Activated T-helper 2 cell treated with anti-CD3 and anti-CD28 coated beads, Interferon-gamma antibody, Interleukin-2, Interleukin-4, amounts not matched to agents 10 μg/mL and 5 μg/mL and 100 μg/mL, durations not matched to agents 14 hours and 24 hours and 36 hours (primary cell): ENCODE measurements around the gene WDR13. TPM values are rescaled to one million over a fixed set of nuclear protein-coding genes. Genes with fewer than 3 reads are reported as not detected.
"Not testable (repeated sequence)": the region's sequence is repeated elsewhere in the genome, so short reads cannot be mapped to it uniquely, and the experiment has no call there.

Source experiments
- DNase-seq: peaks from one replicate; pipeline ENCODE4 v3.0.0; 2021; ENCODE audit warnings: low spot score
- H3K27ac Mint-ChIP-seq: one replicate; pipeline ENCODE4 v1.8.0; 2021; ENCODE audit warnings: mixed read lengths
- H3K27me3 Mint-ChIP-seq: one replicate; pipeline ENCODE4 v1.8.0; 2021; ENCODE audit warnings: low read depth, mixed read lengths
- H3K36me3 Mint-ChIP-seq: one replicate; pipeline ENCODE4 v1.8.0; 2021; ENCODE audit warnings: low read depth, mixed read lengths
- H3K4me1 Mint-ChIP-seq: one replicate; pipeline ENCODE4 v1.8.0; 2021; ENCODE audit warnings: low read depth, mixed read lengths
- H3K4me3 Mint-ChIP-seq: one replicate; pipeline ENCODE4 v1.8.0; 2021; ENCODE audit warnings: low read depth, mild to moderate bottlenecking, moderate library complexity, mixed read lengths
- H3K9me3 Mint-ChIP-seq: one replicate; pipeline ENCODE4 v1.8.0; 2021; ENCODE audit warnings: mixed read lengths
- intact Hi-C: fragments of 100-400 bp; cut with micrococcal nuclease; formaldehyde crosslinking; loops from one replicate; pipeline ENCODE4 v1.15.1; 2023
- total RNA-seq: library from RNA; stranded (reverse); gene quantifications from 2 replicates; pipeline ENCODE4 v1.2.3, GENCODE V29; 2022

The WDR13 gene
- total RNA-seq, 1 donor from 2014 or later = 44.7 TPM

GRCh38 chrX:48645669-48646068 lies 48.4 kb downstream of the WDR13 start:
- H3K4me3 Mint-ChIP-seq = no peak overlapping the region
- H3K27ac Mint-ChIP-seq = no peak overlapping the region
- H3K9me3 Mint-ChIP-seq = no peaks in the 10 kb centered on the region
- H3K4me1 Mint-ChIP-seq = no peaks in the 10 kb centered on the region
- no peak for DNase-seq
- intact Hi-C loops = loop anchor here (10.0 kb wide), 1 partner anchor 269 kb away; the partner anchor contains the start of genes PIM2 and SLC35A2
- no peaks in the 10 kb centered on the region for H3K27me3 Mint-ChIP-seq
- no peaks in the 10 kb centered on the region for H3K36me3 Mint-ChIP-seq

- intact Hi-C loops = loop anchor here (10.0 kb wide), 1 partner anchor 266 kb away; the partner anchor contains the start of genes PIM2 and SLC35A2
- Mint-ChIP-seq H3K27me3 (no peaks in the 10 kb centered on the region), H3K36me3 (no peaks in the 10 kb centered on the region), H3K9me3 (no peaks in the 10 kb centered on the region), H3K27ac (no peak overlapping the region), H3K4me1 (no peaks in the 10 kb centered on the region), H3K4me3 (no peak overlapping the region)
- peak; percentile 10 for DNase-seq
These were observed 51.1 kb downstream of the WDR13 start for GRCh38 chrX:48648336-48648751.

- no peaks in the 10 kb centered on the region for H3K9me3 Mint-ChIP-seq
- intact Hi-C loops = loop anchor here (10.0 kb wide), 1 partner anchor 266 kb away; the partner anchor contains the start of genes PIM2 and SLC35A2
- no peaks in the 10 kb centered on the region for H3K36me3 Mint-ChIP-seq
- H3K4me1 Mint-ChIP-seq = no peaks in the 10 kb centered on the region
- no peak overlapping the region for H3K4me3 Mint-ChIP-seq
- H3K27ac Mint-ChIP-seq = no peak overlapping the region
- no peak for DNase-seq
- no peaks in the 10 kb centered on the region for H3K27me3 Mint-ChIP-seq
These were observed 51.8 kb downstream of the WDR13 start for GRCh38 chrX:48649102-48649501.

DNA sequence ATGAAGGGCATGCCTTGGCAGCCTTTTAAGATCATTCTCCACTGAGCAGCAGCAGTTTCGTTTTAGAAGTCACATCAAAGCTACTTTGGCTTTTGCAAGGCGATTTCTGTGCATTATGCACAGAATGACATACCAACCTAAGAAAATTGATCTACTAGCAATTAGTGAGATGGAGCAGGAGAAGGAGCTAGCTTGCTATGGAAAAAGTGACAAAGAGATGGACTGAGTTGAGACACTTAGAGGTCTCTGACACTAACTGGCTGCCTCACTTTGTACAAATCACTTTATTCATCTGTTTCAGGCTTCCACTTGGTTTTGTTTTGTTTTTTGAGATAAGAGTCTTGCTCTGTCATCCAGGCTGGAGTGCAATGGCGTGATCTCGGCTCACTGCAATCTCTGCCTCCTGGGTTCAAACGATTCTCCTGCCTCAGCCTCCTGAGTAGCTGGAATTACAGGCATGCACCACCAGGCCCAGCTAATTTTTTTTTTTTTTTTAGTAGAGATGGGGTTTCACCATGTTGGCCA lies 54.8 kb downstream of the WDR13 start:
- DNase-seq, H3K27ac Mint-ChIP-seq, H3K27me3 Mint-ChIP-seq, H3K4me3 Mint-ChIP-seq, H3K36me3 Mint-ChIP-seq, intact Hi-C loops, H3K9me3 Mint-ChIP-seq, H3K4me1 Mint-ChIP-seq: not testable (repeated sequence)

DNA sequence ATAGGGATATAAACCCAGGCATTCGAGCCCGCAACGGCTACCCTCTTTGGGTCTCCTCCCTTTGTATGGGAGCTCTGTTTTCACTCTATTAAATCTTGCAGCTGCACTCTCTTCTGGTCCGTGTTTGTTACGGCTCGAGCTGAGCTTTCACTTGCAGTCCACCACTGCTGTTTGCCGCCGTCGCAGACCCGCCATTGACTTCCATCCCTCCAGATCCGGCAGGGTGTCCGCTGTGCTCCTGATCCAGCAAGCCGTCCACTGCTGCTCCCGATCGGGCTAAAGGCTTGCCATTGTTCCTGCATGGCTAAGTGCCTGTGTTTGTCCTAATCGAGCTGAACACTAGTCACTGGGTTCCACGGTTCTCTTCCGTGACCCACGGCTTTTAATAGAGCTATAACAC lies 57.5 kb downstream of the WDR13 start:
- H3K4me3 Mint-ChIP-seq, intact Hi-C loops, H3K27ac Mint-ChIP-seq, DNase-seq, H3K36me3 Mint-ChIP-seq, H3K9me3 Mint-ChIP-seq, H3K4me1 Mint-ChIP-seq, H3K27me3 Mint-ChIP-seq: not testable (repeated sequence)

Other genes with a start within 250 kb of the WDR13 start
- gene SSX3, start 240.8 kb upstream of the WDR13 start, total RNA-seq = not detected in 2 replicates
- not detected in 2 replicates for gene SSX4, start 214.0 kb upstream of the WDR13 start, total RNA-seq
- not detected in 2 replicates for gene SSX4B, start 185.5 kb upstream of the WDR13 start, total RNA-seq
- gene SLC38A5, start 127.2 kb upstream of the WDR13 start, total RNA-seq = 146 and 147 TPM in 2 replicates
- gene FTSJ1, start 121.3 kb upstream of the WDR13 start, total RNA-seq = 84.6 and 89.8 TPM in 2 replicates
- 16.5 and 17.7 TPM in 2 replicates for gene PORCN, start 88.5 kb upstream of the WDR13 start, total RNA-seq
- gene EBP, start 75.7 kb upstream of the WDR13 start, total RNA-seq = 209 and 212 TPM in 2 replicates
- gene TBC1D25, start 57.8 kb upstream of the WDR13 start, total RNA-seq = 16.0 and 18.3 TPM in 2 replicates
- 345 and 346 TPM in 2 replicates for gene RBM3, start 23.0 kb upstream of the WDR13 start, total RNA-seq
- 117 and 120 TPM in 2 replicates for gene WAS, start 86.3 kb downstream of the WDR13 start, total RNA-seq
- gene SUV39H1, start 99.2 kb downstream of the WDR13 start, total RNA-seq = 28.8 and 29.6 TPM in 2 replicates
- gene GLOD5, start 164.3 kb downstream of the WDR13 start, total RNA-seq = not detected in 2 replicates
- not detected in 2 replicates for gene GATA1, start 189.1 kb downstream of the WDR13 start, total RNA-seq
- gene HDAC6, start 204.6 kb downstream of the WDR13 start, total RNA-seq = 73.9 and 77.7 TPM in 2 replicates
- not detected in 2 replicates for gene ERAS, start 229.0 kb downstream of the WDR13 start, total RNA-seq
- gene PCSK1N, start 238.1 kb downstream of the WDR13 start, total RNA-seq = 0.18 and 0.23 TPM in 2 replicates